Measurements from ENCODE around the gene TRPM4.

DNA sequence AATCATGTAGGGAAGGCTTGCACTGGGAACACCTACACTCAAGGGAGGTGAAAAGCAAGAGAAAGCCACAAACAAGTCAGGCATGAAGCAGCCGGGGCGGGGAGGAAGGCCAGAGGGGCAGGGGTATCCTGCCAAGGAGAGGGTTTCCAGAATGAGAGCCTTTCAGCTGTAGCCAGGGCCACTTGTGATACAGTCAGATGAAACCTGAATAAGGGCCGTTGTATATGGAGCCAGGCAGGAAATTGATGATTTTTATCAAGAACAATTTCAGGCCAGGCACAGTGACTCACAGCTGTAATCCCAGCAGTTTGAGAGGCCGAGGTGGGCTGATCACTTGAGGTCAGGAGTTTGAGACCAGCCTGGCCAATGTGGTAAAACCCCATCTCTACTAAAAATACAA, 4.4 kb downstream of the TRPM4 start:
- TF ChIP-seq, protein P1, sequence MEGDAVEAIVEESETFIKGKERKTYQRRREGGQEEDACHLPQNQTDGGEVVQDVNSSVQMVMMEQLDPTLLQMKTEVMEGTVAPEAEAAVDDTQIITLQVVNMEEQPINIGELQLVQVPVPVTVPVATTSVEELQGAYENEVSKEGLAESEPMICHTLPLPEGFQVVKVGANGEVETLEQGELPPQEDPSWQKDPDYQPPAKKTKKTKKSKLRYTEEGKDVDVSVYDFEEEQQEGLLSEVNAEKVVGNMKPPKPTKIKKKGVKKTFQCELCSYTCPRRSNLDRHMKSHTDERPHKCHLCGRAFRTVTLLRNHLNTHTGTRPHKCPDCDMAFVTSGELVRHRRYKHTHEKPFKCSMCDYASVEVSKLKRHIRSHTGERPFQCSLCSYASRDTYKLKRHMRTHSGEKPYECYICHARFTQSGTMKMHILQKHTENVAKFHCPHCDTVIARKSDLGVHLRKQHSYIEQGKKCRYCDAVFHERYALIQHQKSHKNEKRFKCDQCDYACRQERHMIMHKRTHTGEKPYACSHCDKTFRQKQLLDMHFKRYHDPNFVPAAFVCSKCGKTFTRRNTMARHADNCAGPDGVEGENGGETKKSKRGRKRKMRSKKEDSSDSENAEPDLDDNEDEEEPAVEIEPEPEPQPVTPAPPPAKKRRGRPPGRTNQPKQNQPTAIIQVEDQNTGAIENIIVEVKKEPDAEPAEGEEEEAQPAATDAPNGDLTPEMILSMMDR (IDR thresholded peaks at IDR 0.05) = no peak
- no peak for TF ChIP-seq ZFX (IDR thresholded peaks at IDR 0.05; ENCODE audit: borderline replicate concordance)

All from 22Rv1 (cell line).